Mucosa of stomach (tissue), 1 donor: ENCODE measurements around the gene PIK3R2.
"Not testable (repeated sequence)": the region's sequence is repeated elsewhere in the genome, so short reads cannot be mapped to it uniquely, and the experiment has no call there.

Experiments used
- H3K27me3 ChIP-seq: one replicate; pipeline ENCODE4 v1.7.0; 2013; ENCODE audit warnings: mild to moderate bottlenecking, low read length; ENCODE audit not compliant: control insufficient read depth, insufficient read depth
- H3K36me3 ChIP-seq: one replicate; pipeline ENCODE4 v1.7.0; 2013; ENCODE audit warnings: low read length; ENCODE audit not compliant: control insufficient read depth, insufficient read depth
- H3K4me1 ChIP-seq: one replicate; pipeline ENCODE4 v1.7.0; 2013; ENCODE audit warnings: mild to moderate bottlenecking, low read length; ENCODE audit not compliant: control insufficient read depth, insufficient read depth
- H3K4me3 ChIP-seq: one replicate; pipeline ENCODE4 v1.7.0; 2013; ENCODE audit warnings: low read length
- H3K9ac ChIP-seq: one replicate; pipeline ENCODE4 v1.7.0; 2013; ENCODE audit warnings: mild to moderate bottlenecking, low read length, moderate library complexity
- H3K9me3 ChIP-seq: one replicate; pipeline ENCODE4 v1.7.0; 2013; ENCODE audit warnings: mild to moderate bottlenecking, low read length, moderate library complexity; ENCODE audit not compliant: control insufficient read depth
- donor health status: Pancreatic carcinoma.

The PIK3R2 gene

GRCh38 chr19:18203863-18204393 is 51.0 kb downstream of the PIK3R2 start, which contains the start of gene RAB3A:
Gene RAB3A (minus strand): TSS chr19:18204042. CDS start chr19:18202740, 1,302 bp downstream.
- Histone ChIP-seq H3K9me3 (no peaks in the 10 kb centered on the region), H3K4me3 (peak within 1 kb of the TSS; percentile 65), H3K36me3 (no peaks in the 10 kb centered on the region), H3K27me3 (peaks cover 4% of the 10 kb centered on the region), H3K9ac (peak within 1 kb of the TSS; percentile 86), H3K4me1 (peaks cover 18% of the 10 kb centered on the region)

- peaks cover 18% of the 10 kb centered on the region for H3K4me1 ChIP-seq
- peaks cover 4% of the 10 kb centered on the region for H3K27me3 ChIP-seq
- peak overlapping the region; percentile 56 for H3K4me3 ChIP-seq
- H3K9me3 ChIP-seq: no peaks in the 10 kb centered on the region
- H3K9ac ChIP-seq: peak overlapping the region; percentile 86
- H3K36me3 ChIP-seq: no peaks in the 10 kb centered on the region
Measured at GRCh38 chr19:18204394-18205199, 51.6 kb downstream of the PIK3R2 start.

- Histone ChIP-seq H3K36me3 (no peaks in the 10 kb centered on the region), H3K9me3 (no peaks in the 10 kb centered on the region), H3K9ac (peak overlapping the region; percentile 86), H3K4me1 (peaks cover 18% of the 10 kb centered on the region), H3K27me3 (peaks cover 4% of the 10 kb centered on the region), H3K4me3 (peak overlapping the region; percentile 56)
Measured at GRCh38 chr19:18205200-18205892, 52.4 kb downstream of the PIK3R2 start.

- peaks cover 4% of the 10 kb centered on the region for H3K27me3 ChIP-seq
Measured at GRCh38 chr19:18206018-18206417, 53.1 kb downstream of the PIK3R2 start.

GRCh38 chr19:18208098-18208951 is 55.4 kb downstream of the PIK3R2 start:
- Histone ChIP-seq H3K27me3 (peaks cover 4% of the 10 kb centered on the region), H3K4me3 (no peak overlapping the region), H3K4me1 (peaks cover 10% of the 10 kb centered on the region), H3K36me3 (no peaks in the 10 kb centered on the region), H3K9me3 (no peaks in the 10 kb centered on the region), H3K9ac (no peak overlapping the region)

More at GRCh38 chr19:18206018-18206417, 53.1 kb downstream of the PIK3R2 start:
- peaks cover 18% of the 10 kb centered on the region for H3K4me1 ChIP-seq
- H3K9me3 ChIP-seq: no peaks in the 10 kb centered on the region
- no peak overlapping the region for H3K9ac ChIP-seq
- H3K4me3 ChIP-seq: no peak overlapping the region
- no peaks in the 10 kb centered on the region for H3K36me3 ChIP-seq

GRCh38 chr19:18209912-18210311 is 56.9 kb downstream of the PIK3R2 start:
- not testable (repeated sequence) for H3K27me3 ChIP-seq, H3K9ac ChIP-seq, H3K4me1 ChIP-seq, H3K9me3 ChIP-seq, H3K4me3 ChIP-seq, H3K36me3 ChIP-seq

GRCh38 chr19:18211683-18212082 is 58.7 kb downstream of the PIK3R2 start:
- H3K4me3 ChIP-seq: no peak overlapping the region

GRCh38 chr19:18214779-18215433 is 61.9 kb downstream of the PIK3R2 start:
- no peaks in the 10 kb centered on the region for H3K4me1 ChIP-seq
- no peaks in the 10 kb centered on the region for H3K9me3 ChIP-seq

More at GRCh38 chr19:18211683-18212082, 58.7 kb downstream of the PIK3R2 start:
- no peak overlapping the region for H3K9ac ChIP-seq
- no peaks in the 10 kb centered on the region for H3K36me3 ChIP-seq
- no peaks in the 10 kb centered on the region for H3K4me1 ChIP-seq
- H3K27me3 ChIP-seq: peaks cover 4% of the 10 kb centered on the region
- H3K9me3 ChIP-seq: no peaks in the 10 kb centered on the region

GRCh38 chr19:18216789-18217188 is 63.8 kb downstream of the PIK3R2 start:
- no peak overlapping the region for H3K9ac ChIP-seq
- no peaks in the 10 kb centered on the region for H3K36me3 ChIP-seq
- H3K27me3 ChIP-seq: peaks cover 8% of the 10 kb centered on the region
- no peaks in the 10 kb centered on the region for H3K4me1 ChIP-seq
- no peak overlapping the region for H3K4me3 ChIP-seq
- H3K9me3 ChIP-seq: no peaks in the 10 kb centered on the region

More at GRCh38 chr19:18214779-18215433, 61.9 kb downstream of the PIK3R2 start:
- Histone ChIP-seq H3K27me3 (no peaks in the 10 kb centered on the region), H3K9ac (no peak overlapping the region), H3K36me3 (no peaks in the 10 kb centered on the region), H3K4me3 (no peak overlapping the region)

- H3K9me3 ChIP-seq: no peaks in the 10 kb centered on the region
- no peaks in the 10 kb centered on the region for H3K36me3 ChIP-seq
- peaks cover 8% of the 10 kb centered on the region for H3K27me3 ChIP-seq
- H3K4me3 ChIP-seq: no peak overlapping the region
- no peak overlapping the region for H3K9ac ChIP-seq
- H3K4me1 ChIP-seq: no peaks in the 10 kb centered on the region
Measured at GRCh38 chr19:18218159-18218558, 65.2 kb downstream of the PIK3R2 start.

GRCh38 chr19:18218600-18218999 is 65.6 kb downstream of the PIK3R2 start:
- peaks cover 8% of the 10 kb centered on the region for H3K27me3 ChIP-seq

More at GRCh38 chr19:18218600-18218999, 65.6 kb downstream of the PIK3R2 start:
- no peaks in the 10 kb centered on the region for H3K9me3 ChIP-seq
- H3K4me1 ChIP-seq: no peaks in the 10 kb centered on the region
- no peak overlapping the region for H3K4me3 ChIP-seq
- H3K9ac ChIP-seq: no peak overlapping the region
- no peaks in the 10 kb centered on the region for H3K36me3 ChIP-seq
